ENCODE results near the gene APBB2. TPM values are rescaled to one million over a fixed set of nuclear protein-coding genes. Genes with fewer than 3 reads are reported as not detected.

The APBB2 gene
- total and polyA plus RNA-seq, 2 of the 4 experiments (the other 2 are of a cell fraction) = 47.9 to 75.5 TPM

- H3K4me1 ChIP-seq (ENCODE audit: control insufficient read depth, insufficient read depth, low read length) = peaks cover 10% of the 10 kb centered on the region
- H4K20me1 ChIP-seq (ENCODE audit: insufficient read depth, low read length) = peaks cover 7% of the 10 kb centered on the region; the same call in 1 of the 2 replicates
- H2AK5ac ChIP-seq (ENCODE audit: low read depth, low read length) = no peak overlapping the region
- BruUV-seq (replicated peaks) = no TSS peak
- no peak overlapping the region for H3K4me2 ChIP-seq (ENCODE audit: low read depth, low read length)
- H3K18ac ChIP-seq (ENCODE audit: low read depth, low read length) = no peak overlapping the region
- peaks cover 5% of the 10 kb centered on the region for H3K9me1 ChIP-seq (ENCODE audit: insufficient read depth, low read length)
- no peak overlapping the region for H2BK15ac ChIP-seq (ENCODE audit: low read depth, low read length)
- dilution Hi-C loops (cut with HindIII; ENCODE audit: low sequenced_read_pairs, unreplicated experiment) = no loop called here
- no peak overlapping the region for H2AK9ac ChIP-seq (replicated peaks; ENCODE audit: low read depth, low read length, poor library complexity)
- H2BK5ac ChIP-seq (ENCODE audit: low read depth, low read length, poor library complexity, severe bottlenecking) = no peak overlapping the region
- no CpG with 5 or more reads among the region's 6 CpGs for WGBS, 2 experiments (ENCODE audit: extremely low coverage in 2 of 2, insufficient read length in 1 of 2)
- no peak overlapping the region for H3K9ac ChIP-seq (ENCODE audit: low read depth, low read length)
- H3K27me3 ChIP-seq (ENCODE audit: control insufficient read depth, insufficient read depth, low read length) = no peaks in the 10 kb centered on the region
- H3K56ac ChIP-seq (ENCODE audit: extremely low read depth, insufficient read depth, low read length) = no peak overlapping the region
- no peak overlapping the region for H3K27ac ChIP-seq (ENCODE audit: insufficient read depth, low read length)
- no peak overlapping the region for H3K14ac ChIP-seq (replicated peaks; ENCODE audit: low read depth, low read length)
- CTCF ChIA-PET = interaction anchor here (0.7 kb wide), 2 partner anchors 12 to 24 kb away, joined by 4 to 6 read pairs; no protein-coding TSS in a partner anchor
- H2BK20ac ChIP-seq (ENCODE audit: low read depth, low read length) = peak overlapping the region; percentile 8; the same call in 1 of the 2 replicates
- H3K79me1 ChIP-seq (ENCODE audit: low read depth in 1 of 2, low read length in 2 of 2) = peaks cover 17 to 69% of the 10 kb centered on the region in 2 experiments
- H4K8ac ChIP-seq (ENCODE audit: low read depth in 2 of 2, low read length in 2 of 2) = no peak overlapping the region
- H4K5ac ChIP-seq (ENCODE audit: low read depth, low read length) = no peak overlapping the region
- no peaks in the 10 kb centered on the region for H3K36me3 ChIP-seq (ENCODE audit: control insufficient read depth, insufficient read depth, low read length)
- H3K9me3 ChIP-seq (ENCODE audit: control insufficient read depth, insufficient read depth, low read length) = no peaks in the 10 kb centered on the region
- intact Hi-C loops (cut with micrococcal nuclease) = no loop called here
- no peak overlapping the region for H4K91ac ChIP-seq (ENCODE audit: insufficient read depth, low read depth, low read length)
- no peak overlapping the region for H2BK120ac ChIP-seq (ENCODE audit: low read depth, low read length)
- no peak for TF ChIP-seq RFX5 (IDR thresholded peaks at IDR 0.05; ENCODE audit: low read depth, low read length)
- no peak for TF ChIP-seq MAFK (IDR thresholded peaks at IDR 0.05; ENCODE audit: low read depth, low read length)
- no peak for TF ChIP-seq RCOR1 (IDR thresholded peaks at IDR 0.05; ENCODE audit: insufficient replicate concordance, low read length)
- TF ChIP-seq BHLHE40 (IDR thresholded peaks at IDR 0.05; ENCODE audit: low read depth, low read length) = no peak
- no peak for TF ChIP-seq MXI1 (IDR thresholded peaks at IDR 0.05; ENCODE audit: borderline replicate concordance, low read depth, low read length)
- TF ChIP-seq SMC3 (IDR thresholded peaks at IDR 0.05; ENCODE audit: low read depth, low read length) = no peak
- no peak for TF ChIP-seq FOS (IDR thresholded peaks at IDR 0.05; ENCODE audit: low read depth, low read length)
- TF ChIP-seq CTCF (conservative IDR thresholded peaks at IDR 0.05; ENCODE audit: low read depth, low read length) = no peak
- TF ChIP-seq CHD1 (IDR thresholded peaks at IDR 0.05; ENCODE audit: low read depth, low read length) = no peak
- TF ChIP-seq NFE2L2 (IDR thresholded peaks at IDR 0.05; ENCODE audit: low read depth, low read length) = no peak
- no peak for TF ChIP-seq USF2 (IDR thresholded peaks at IDR 0.05; ENCODE audit: low read depth, low read length)
- no peak for TF ChIP-seq MAZ (IDR thresholded peaks at IDR 0.05; ENCODE audit: borderline replicate concordance, low read depth, low read length)
- no peak for TF ChIP-seq RAD21 (IDR thresholded peaks at IDR 0.05; ENCODE audit: low read length)
- TF ChIP-seq ELK1 (IDR thresholded peaks at IDR 0.05; ENCODE audit: borderline replicate concordance, low read depth, low read length) = no peak
- no peak overlapping the region for H3K4me3 ChIP-seq (ENCODE audit: insufficient read depth, low read depth, low read length)
- no peak for ATAC-seq (ENCODE audit: low read depth)
- H3K4ac ChIP-seq (ENCODE audit: low read depth, low read length) = no peak overlapping the region
- H2AFZ ChIP-seq (replicated peaks; ENCODE audit: low read length, poor library complexity) = no peak overlapping the region
- DNase-seq = no peak
- POLR2A ChIA-PET (ENCODE audit: unreplicated experiment) = no interaction called here
- no peak overlapping the region for H3K23ac ChIP-seq (ENCODE audit: low read depth, low read length)
- in situ Hi-C loops (cut with MboI; ENCODE audit: low sequenced_read_pairs) = no loop called here
Measured at GRCh38 chr4:41181037-41181436, 33.3 kb downstream of the APBB2 start.

All from IMR-90 (cell line).